Gastrocnemius medialis (tissue), 4 donors: ENCODE results near the gene TMEM87B.

Source experiments
- CTCF ChIP-seq, 5 experiments: fragments of 450-650 bp in 3 of 5; fragments of 200-600 bp in 2 of 5; sonication (generic) in 2 of 5; IDR thresholded peaks in 4 of 5; conservative IDR thresholded peaks in 1 of 5; 1 replicate in 4 of 5; 2 replicates in 1 of 5; pipeline ENCODE4 v1.5.1; 2016 to 2019; ENCODE audit warnings: antibody characterized with exemption in 5 of 5, mild to moderate bottlenecking in 3 of 5, moderate library complexity in 3 of 5
- POLR2A ChIP-seq, 2 donors: fragments of 450-650 bp; IDR thresholded peaks; one replicate each; pipeline ENCODE4 v1.6.1; 2017; ENCODE audit warnings: antibody characterized with exemption in 2 of 2, mild to moderate bottlenecking in 2 of 2, moderate library complexity in 2 of 2

GRCh38 chr2:112077814-112078213, 22.7 kb downstream of the TMEM87B start:
- TF ChIP-seq POLR2A (IDR thresholded peaks at IDR 0.05) (no peak), CTCF (IDR thresholded peaks at IDR 0.05 in 4 of 5, conservative IDR thresholded peaks at IDR 0.05 in 1 of 5) (no peak)
